ENCODE results near the gene PIGN. TPM values are rescaled to one million over a fixed set of nuclear protein-coding genes. Genes with fewer than 3 reads are reported as not detected.

The PIGN gene
- total and polyA plus RNA-seq, 2 donors from 2014 or later: 4.5 to 30.5 TPM

GRCh38 chr18:62118328-62118727 is 68.5 kb downstream of the PIGN start:
- Histone ChIP-seq H3K4me3 (ENCODE audit: low read length in 3 of 3) (no peak overlapping the region), H3K9me3 (ENCODE audit: control insufficient read depth in 2 of 3, insufficient read depth in 1 of 3, low read length in 3 of 3) (no peaks in the 10 kb centered on the region), H3K27ac (ENCODE audit: low read depth in 2 of 2, low read length in 2 of 2) (no peak overlapping the region), H3K27me3 (ENCODE audit: control insufficient read depth, insufficient read depth, low read length) (no peaks in the 10 kb centered on the region), H3K36me3 (ENCODE audit: control insufficient read depth in 2 of 3, insufficient read depth in 3 of 3, low read length in 3 of 3) (no peaks in the 10 kb centered on the region), H3K9ac (ENCODE audit: low read length in 3 of 3) (no peak overlapping the region), H3K4me1 (ENCODE audit: control insufficient read depth in 2 of 3, insufficient read depth in 2 of 3, low read depth in 1 of 3, low read length in 3 of 3) (no peaks in the 10 kb centered on the region)
- DNase-seq (no peak), FAIRE-seq (no peak)
- intact Hi-C loops (cut with DNase I): no loop called here
- no peak for TF ChIP-seq CTCF (IDR thresholded peaks at IDR 0.05; ENCODE audit: borderline replicate concordance, extremely low read depth, insufficient read depth)

DNA sequence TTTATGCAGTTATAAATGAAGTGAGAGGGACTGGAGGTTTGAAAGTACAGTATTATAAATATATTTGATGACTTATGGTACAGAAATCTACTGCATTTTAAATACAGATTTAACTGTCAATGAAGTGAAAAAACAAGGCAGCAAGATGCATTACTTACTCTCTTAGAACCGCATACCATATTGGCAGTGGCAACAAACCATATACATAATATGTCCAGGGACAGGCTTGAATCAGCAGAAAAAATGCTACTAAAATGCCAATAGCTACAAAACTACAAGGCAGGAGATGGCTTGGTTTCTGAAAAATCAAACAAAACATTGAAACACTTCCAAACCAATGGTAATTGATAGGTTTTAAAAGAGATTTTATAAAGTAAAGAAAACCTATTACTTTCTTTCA is 77.2 kb downstream of the PIGN start:
- Histone ChIP-seq H3K4me3 (ENCODE audit: low read length in 3 of 3) (no peak overlapping the region), H3K27me3 (ENCODE audit: control insufficient read depth, insufficient read depth, low read length) (no peaks in the 10 kb centered on the region), H3K4me1 (ENCODE audit: control insufficient read depth in 2 of 3, insufficient read depth in 2 of 3, low read depth in 1 of 3, low read length in 3 of 3) (no peaks in the 10 kb centered on the region), H3K9me3 (ENCODE audit: control insufficient read depth in 2 of 3, insufficient read depth in 1 of 3, low read length in 3 of 3) (no peaks in the 10 kb centered on the region), H3K36me3 (ENCODE audit: control insufficient read depth in 2 of 3, insufficient read depth in 3 of 3, low read length in 3 of 3) (peaks cover 0 to 3% (median 0%) of the 10 kb centered on the region in 3 donors), H3K9ac (ENCODE audit: low read length in 3 of 3) (no peak overlapping the region), H3K27ac (ENCODE audit: low read depth in 2 of 2, low read length in 2 of 2) (no peak overlapping the region)
- FAIRE-seq: no peak
- DNase-seq: no peak
- intact Hi-C loops (cut with DNase I): no loop called here
- TF ChIP-seq CTCF (IDR thresholded peaks at IDR 0.05; ENCODE audit: borderline replicate concordance, extremely low read depth, insufficient read depth): no peak

GRCh38 chr18:62107881-62108280 is 79.0 kb downstream of the PIGN start:
- H3K9me3 ChIP-seq (ENCODE audit: control insufficient read depth in 2 of 3, insufficient read depth in 1 of 3, low read length in 3 of 3): no peaks in the 10 kb centered on the region
- peak in 1 of 5 donors; percentile 16 for DNase-seq
- H3K9ac ChIP-seq (ENCODE audit: low read length in 3 of 3): no peak overlapping the region
- TF ChIP-seq CTCF (IDR thresholded peaks at IDR 0.05; ENCODE audit: borderline replicate concordance, extremely low read depth, insufficient read depth): no peak
- no peaks in the 10 kb centered on the region for H3K27me3 ChIP-seq (ENCODE audit: control insufficient read depth, insufficient read depth, low read length)
- H3K4me3 ChIP-seq (ENCODE audit: low read length in 3 of 3): no peak overlapping the region
- intact Hi-C loops (cut with DNase I): no loop called here
- H3K36me3 ChIP-seq (ENCODE audit: control insufficient read depth in 2 of 3, insufficient read depth in 3 of 3, low read length in 3 of 3): peaks cover 0 to 3% (median 0%) of the 10 kb centered on the region in 3 donors
- no peak for FAIRE-seq
- H3K27ac ChIP-seq (ENCODE audit: low read depth in 2 of 2, low read length in 2 of 2): no peak overlapping the region
- no peaks in the 10 kb centered on the region for H3K4me1 ChIP-seq (ENCODE audit: control insufficient read depth in 2 of 3, insufficient read depth in 2 of 3, low read depth in 1 of 3, low read length in 3 of 3)

- H3K4me3 ChIP-seq (ENCODE audit: low read length in 3 of 3): no peak overlapping the region
- no peak overlapping the region for H3K9ac ChIP-seq (ENCODE audit: low read length in 3 of 3)
- DNase-seq: no peak
- H3K27ac ChIP-seq (ENCODE audit: low read depth in 2 of 2, low read length in 2 of 2): no peak overlapping the region
- TF ChIP-seq CTCF (IDR thresholded peaks at IDR 0.05; ENCODE audit: borderline replicate concordance, extremely low read depth, insufficient read depth): no peak
- peaks cover 0 to 8% (median 0%) of the 10 kb centered on the region in 3 donors for H3K36me3 ChIP-seq (ENCODE audit: control insufficient read depth in 2 of 3, insufficient read depth in 3 of 3, low read length in 3 of 3)
- no peaks in the 10 kb centered on the region for H3K9me3 ChIP-seq (ENCODE audit: control insufficient read depth in 2 of 3, insufficient read depth in 1 of 3, low read length in 3 of 3)
- intact Hi-C loops (cut with DNase I): no loop called here
- FAIRE-seq: no peak
- no peaks in the 10 kb centered on the region for H3K4me1 ChIP-seq (ENCODE audit: control insufficient read depth in 2 of 3, insufficient read depth in 2 of 3, low read depth in 1 of 3, low read length in 3 of 3)
- no peaks in the 10 kb centered on the region for H3K27me3 ChIP-seq (ENCODE audit: control insufficient read depth, insufficient read depth, low read length)
Observed at GRCh38 chr18:62106271-62106670, 80.6 kb downstream of the PIGN start.
